ENCODE results near the gene ZBTB49.

DNA sequence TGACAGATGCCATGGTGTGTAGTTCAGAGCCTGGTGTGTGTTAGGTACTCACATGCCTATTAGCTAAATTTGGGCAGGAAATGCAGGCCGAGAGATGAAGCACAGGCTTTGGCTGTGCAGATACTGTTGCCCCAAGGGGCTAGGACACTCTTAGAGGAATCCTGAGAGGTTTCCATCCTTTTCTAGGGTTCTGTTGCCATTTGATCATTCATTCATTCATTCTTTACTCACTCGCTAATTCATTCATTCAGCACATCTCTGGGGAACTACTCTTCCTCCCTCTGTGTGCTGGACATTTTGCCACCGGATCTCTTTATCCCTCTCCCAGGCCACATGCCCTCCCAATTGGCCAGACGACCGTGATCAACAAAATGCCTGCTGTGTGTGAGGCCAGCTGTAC lies 53.0 kb downstream of the ZBTB49 start:
- no peak for TF ChIP-seq EP300 (conservative IDR thresholded peaks at IDR 0.05; ENCODE audit: poor library complexity, severe bottlenecking)
- TF ChIP-seq, protein P1, sequence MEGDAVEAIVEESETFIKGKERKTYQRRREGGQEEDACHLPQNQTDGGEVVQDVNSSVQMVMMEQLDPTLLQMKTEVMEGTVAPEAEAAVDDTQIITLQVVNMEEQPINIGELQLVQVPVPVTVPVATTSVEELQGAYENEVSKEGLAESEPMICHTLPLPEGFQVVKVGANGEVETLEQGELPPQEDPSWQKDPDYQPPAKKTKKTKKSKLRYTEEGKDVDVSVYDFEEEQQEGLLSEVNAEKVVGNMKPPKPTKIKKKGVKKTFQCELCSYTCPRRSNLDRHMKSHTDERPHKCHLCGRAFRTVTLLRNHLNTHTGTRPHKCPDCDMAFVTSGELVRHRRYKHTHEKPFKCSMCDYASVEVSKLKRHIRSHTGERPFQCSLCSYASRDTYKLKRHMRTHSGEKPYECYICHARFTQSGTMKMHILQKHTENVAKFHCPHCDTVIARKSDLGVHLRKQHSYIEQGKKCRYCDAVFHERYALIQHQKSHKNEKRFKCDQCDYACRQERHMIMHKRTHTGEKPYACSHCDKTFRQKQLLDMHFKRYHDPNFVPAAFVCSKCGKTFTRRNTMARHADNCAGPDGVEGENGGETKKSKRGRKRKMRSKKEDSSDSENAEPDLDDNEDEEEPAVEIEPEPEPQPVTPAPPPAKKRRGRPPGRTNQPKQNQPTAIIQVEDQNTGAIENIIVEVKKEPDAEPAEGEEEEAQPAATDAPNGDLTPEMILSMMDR (IDR thresholded peaks at IDR 0.05; ENCODE audit: poor library complexity, severe bottlenecking) = no peak
- no peak for TF ChIP-seq SMC3 (conservative IDR thresholded peaks at IDR 0.05; ENCODE audit: poor library complexity)
- no peak for TF ChIP-seq EZH2 (IDR thresholded peaks at IDR 0.05; ENCODE audit: borderline replicate concordance, insufficient read depth, low read length, poor library complexity, severe bottlenecking)
